RWPE1 (cell line): Measurements from ENCODE around the gene ZNF827.

Experiments used
- CTCF ChIA-PET: fragments of 350-600 bp; sonication (Branson Sonifier 250); formaldehyde crosslinking; extraction: SDS; loops from one replicate; lab custom pipeline; 2021; lab: Yijun Ruan, JAX
- POLR2A ChIA-PET: fragments of 400-600 bp; formaldehyde crosslinking; extraction: SDS; loops from one replicate; lab custom pipeline; 2020; ENCODE audit warnings: antibody characterized with exemption; ENCODE audit not compliant: low non-redundant PET; lab: Yijun Ruan, JAX
- DNase-seq: peaks from one replicate; pipeline ENCODE4 v3.0.0; 2012; ENCODE audit warnings: low spot score
- H3K27ac ChIP-seq: fragments of 450-650 bp; 2 replicates; pipeline ENCODE4 v1.5.1; 2017
- CTCF ChIP-seq: fragments of 450-650 bp; conservative IDR thresholded peaks from 2 replicates; pipeline ENCODE4 v1.5.1; 2017; ENCODE audit warnings: low read depth, mild to moderate bottlenecking

Gene ZNF827

GRCh38 chr4:145722561-145722960 is 216.1 kb downstream of the ZNF827 start:
- POLR2A ChIA-PET, result no interaction called here
- CTCF ChIA-PET, result no interaction called here
- no peak for DNase-seq
- no peak overlapping the region for H3K27ac ChIP-seq
- no peak for TF ChIP-seq CTCF

- ChIA-PET CTCF (no interaction called here), POLR2A (no interaction called here)
- DNase-seq, result no peak
- TF ChIP-seq CTCF, result no peak
- H3K27ac ChIP-seq, result no peak overlapping the region
Measured at GRCh38 chr4:145720656-145721055, 218.0 kb downstream of the ZNF827 start.

- POLR2A ChIA-PET, result no interaction called here
Measured at GRCh38 chr4:145719752-145720624, 218.6 kb downstream of the ZNF827 start.

GRCh38 chr4:145716661-145717200 is 221.9 kb downstream of the ZNF827 start:
- DNase-seq, result no peak
- TF ChIP-seq CTCF, result no peak
- CTCF ChIA-PET, result no interaction called here
- H3K27ac ChIP-seq, result no peak overlapping the region
- POLR2A ChIA-PET, result no interaction called here

More at GRCh38 chr4:145719752-145720624, 218.6 kb downstream of the ZNF827 start:
- no peak overlapping the region for H3K27ac ChIP-seq
- CTCF ChIA-PET, result interaction anchor here (0.5 kb wide), 1 partner anchor 104 kb away, joined by 3 read pairs; no protein-coding TSS in a partner anchor
- no peak for TF ChIP-seq CTCF
- DNase-seq, result no peak

GRCh38 chr4:145716200-145716599 is 222.4 kb downstream of the ZNF827 start:
- POLR2A ChIA-PET, result no interaction called here
- TF ChIP-seq CTCF, result no peak
- no peak overlapping the region for H3K27ac ChIP-seq
- CTCF ChIA-PET, result no interaction called here
- no peak for DNase-seq

GRCh38 chr4:145709843-145710242 is 228.8 kb downstream of the ZNF827 start:
- no peak overlapping the region for H3K27ac ChIP-seq
- TF ChIP-seq CTCF, result no peak
- DNase-seq, result peak; percentile 74
- ChIA-PET CTCF (interaction anchor here (0.7 kb wide), 1 partner anchor 221 kb away, joined by 3 read pairs; no protein-coding TSS in a partner anchor), POLR2A (no interaction called here)
